WTC11 (cell line): Measurements from ENCODE around the gene SGIP1. TPM values are rescaled to one million over a fixed set of nuclear protein-coding genes. Genes with fewer than 3 reads are reported as not detected.

Source experiments
- ATAC-seq: fragments of 200-7000 bp; cut with Tn5 transposase; 2 replicates; pipeline ENCODE4 v1.10.0; 2021; ENCODE audit warnings: mild to moderate bottlenecking, moderate library complexity
- CTCF ChIA-PET: fragments of 300-600 bp; sonication (Branson Sonifier 250); formaldehyde crosslinking; loops from one replicate; lab custom pipeline; 2021; ENCODE audit warnings: antibody characterized with exemption; lab: Charles Lee
- POLR2A ChIA-PET: fragments of 350-600 bp; sonication (Branson Sonifier 250); formaldehyde crosslinking; loops from one replicate; lab custom pipeline; 2021; ENCODE audit warnings: antibody characterized with exemption; lab: Charles Lee
- DNase-seq: peaks from one replicate; pipeline ENCODE4 v3.0.0; 2021; ENCODE audit warnings: low spot score
- H3K27ac Mint-ChIP-seq: 2 replicates; pipeline ENCODE4 v1.8.0; 2021; ENCODE audit warnings: mixed read lengths
- H3K27me3 Mint-ChIP-seq: 2 replicates; pipeline ENCODE4 v1.8.0; 2021; ENCODE audit warnings: low read depth, mild to moderate bottlenecking, moderate library complexity, mixed read lengths
- H3K36me3 Mint-ChIP-seq: 2 replicates; pipeline ENCODE4 v1.8.0; 2021; ENCODE audit warnings: mixed read lengths
- H3K4me1 Mint-ChIP-seq: 2 replicates; pipeline ENCODE4 v1.8.0; 2022; ENCODE audit warnings: mixed read lengths
- H3K4me3 Mint-ChIP-seq: 2 replicates; pipeline ENCODE4 v1.8.0; 2021; ENCODE audit warnings: mild to moderate bottlenecking, moderate library complexity, mixed read lengths
- H3K9me3 Mint-ChIP-seq: 2 replicates; pipeline ENCODE4 v1.8.0; 2021; ENCODE audit warnings: mixed read lengths
- ATF3 ChIP-seq: sonication (generic); formaldehyde crosslinking; conservative IDR thresholded peaks from 2 replicates; pipeline ENCODE4 v1.8.1; 2022; ENCODE audit warnings: mild to moderate bottlenecking, missing genetic modification reagents
- ATF6 ChIP-seq: sonication (generic); formaldehyde crosslinking; IDR thresholded peaks from 2 replicates; pipeline ENCODE4 v1.8.1; 2023; ENCODE audit warnings: mild to moderate bottlenecking, missing genetic modification reagents
- CBFB ChIP-seq: sonication (generic); formaldehyde crosslinking; IDR thresholded peaks from 2 replicates; pipeline ENCODE4 v1.8.1; 2022; ENCODE audit warnings: mild to moderate bottlenecking, low read depth, missing genetic modification reagents
- CREB1 ChIP-seq: sonication (generic); formaldehyde crosslinking; IDR thresholded peaks from 2 replicates; pipeline ENCODE4 v1.8.0; 2023; ENCODE audit warnings: mild to moderate bottlenecking, missing genetic modification reagents
- E2F5 ChIP-seq: sonication (generic); formaldehyde crosslinking; IDR thresholded peaks from 2 replicates; pipeline ENCODE4 v1.8.1; 2022; ENCODE audit warnings: mild to moderate bottlenecking, moderate library complexity, missing genetic modification reagents
- ETV6 ChIP-seq: sonication (generic); formaldehyde crosslinking; IDR thresholded peaks from 2 replicates; pipeline ENCODE4 v1.8.1; 2022; ENCODE audit warnings: mild to moderate bottlenecking, missing genetic modification reagents
- JAZF1 ChIP-seq: fragments of 250-450 bp; sonication (Bioruptor Pico); IDR thresholded peaks from 2 replicates; pipeline ENCODE4 v1.9.0; 2021; ENCODE audit warnings: moderate library complexity, mild to moderate bottlenecking, inconsistent platforms
- KAT7 ChIP-seq: sonication (generic); formaldehyde crosslinking; IDR thresholded peaks from 2 replicates; pipeline ENCODE4 v1.8.1; 2023; ENCODE audit warnings: missing genetic modification reagents, mild to moderate bottlenecking, borderline replicate concordance
- MXD4 ChIP-seq: fragments of 250-450 bp; sonication (Bioruptor Pico); IDR thresholded peaks from 2 replicates; pipeline ENCODE4 v1.8.0; 2021; ENCODE audit warnings: mild to moderate bottlenecking, moderate library complexity, borderline replicate concordance
- NR1H2 ChIP-seq: sonication (generic); formaldehyde crosslinking; IDR thresholded peaks from 2 replicates; pipeline ENCODE4 v1.9.0; 2021; ENCODE audit warnings: mild to moderate bottlenecking, moderate library complexity, missing genetic modification reagents
- NR2C2 ChIP-seq: sonication (generic); formaldehyde crosslinking; IDR thresholded peaks from 2 replicates; pipeline ENCODE4 v1.8.0; 2022; ENCODE audit warnings: mild to moderate bottlenecking, missing genetic modification reagents
- PREB ChIP-seq: sonication (generic); formaldehyde crosslinking; IDR thresholded peaks from 2 replicates; pipeline ENCODE4 v1.8.1; 2022; ENCODE audit warnings: mild to moderate bottlenecking, missing genetic modification reagents, moderate library complexity, borderline replicate concordance
- RELA ChIP-seq: sonication (generic); formaldehyde crosslinking; IDR thresholded peaks from 2 replicates; pipeline ENCODE4 v1.8.1; 2022; ENCODE audit warnings: missing genetic modification reagents, mild to moderate bottlenecking, borderline replicate concordance
- RORB ChIP-seq: fragments of 250-450 bp; sonication (Bioruptor Pico); IDR thresholded peaks from 2 replicates; pipeline ENCODE4 v1.9.0; 2021; ENCODE audit warnings: mild to moderate bottlenecking
- SOX15 ChIP-seq: fragments of 250-450 bp; sonication (Bioruptor Pico); IDR thresholded peaks from 2 replicates; pipeline ENCODE4 v1.9.0; 2021; ENCODE audit warnings: mild to moderate bottlenecking
- TEAD1 ChIP-seq: sonication (generic); formaldehyde crosslinking; IDR thresholded peaks from 2 replicates; pipeline ENCODE4 v1.8.0; 2022; ENCODE audit warnings: mild to moderate bottlenecking, missing genetic modification reagents
- ZNF138 ChIP-seq: sonication (generic); formaldehyde crosslinking; conservative IDR thresholded peaks from 2 replicates; pipeline ENCODE4 v1.8.1; 2022; ENCODE audit warnings: mild to moderate bottlenecking, moderate library complexity, missing genetic modification reagents
- ZNF263 ChIP-seq: sonication (generic); formaldehyde crosslinking; IDR thresholded peaks from 2 replicates; pipeline ENCODE4 v1.8.1; 2022; ENCODE audit warnings: low read depth, mild to moderate bottlenecking, moderate library complexity, missing genetic modification reagents
- ZSCAN18 ChIP-seq: fragments of 250-450 bp; sonication (Bioruptor Pico); IDR thresholded peaks from 2 replicates; pipeline ENCODE4 v2.1.2; 2022; ENCODE audit warnings: mild to moderate bottlenecking, moderate library complexity
- total RNA-seq: library from RNA; stranded (reverse); gene quantifications from 3 replicates; pipeline ENCODE4 v1.2.3, GENCODE V29; 2021
- TF ChIP-seq, protein P1 (sequence below): sonication (generic); formaldehyde crosslinking; conservative IDR thresholded peaks from 2 replicates; pipeline ENCODE4 v1.8.1; 2023; ENCODE audit warnings: mild to moderate bottlenecking, low read depth, missing genetic modification reagents, moderate library complexity
- TF ChIP-seq, protein P2 (sequence below): fragments of 200-600 bp; IDR thresholded peaks from 2 replicates; pipeline ENCODE4 v1.8.0; 2022; ENCODE audit warnings: antibody characterized with exemption
- TF ChIP-seq, protein P3 (sequence below): sonication (generic); formaldehyde crosslinking; IDR thresholded peaks from 2 replicates; pipeline ENCODE4 v1.8.0; 2023; ENCODE audit warnings: mild to moderate bottlenecking, missing genetic modification reagents

The SGIP1 gene
- total RNA-seq, 1 experiment from 2014 or later, result 3.9 TPM

DNA sequence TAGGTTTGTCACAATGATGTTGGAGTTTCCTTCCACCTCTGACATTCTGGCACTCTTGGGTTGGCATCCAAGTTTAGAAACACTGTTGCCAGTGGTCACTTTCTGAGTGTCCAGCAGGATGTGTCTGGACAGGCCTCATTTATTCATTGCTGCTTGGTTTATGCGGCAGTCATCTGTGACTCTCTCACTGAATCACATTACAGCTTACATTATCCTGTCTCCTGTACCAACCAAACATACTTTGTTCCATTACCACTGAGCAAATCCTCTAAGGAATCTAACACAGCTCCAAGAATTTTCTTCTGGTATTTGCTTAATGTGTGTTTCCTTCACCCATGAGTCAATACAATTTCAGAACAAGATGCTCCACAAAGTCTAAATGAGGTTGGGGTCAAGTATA, 19.9 kb downstream of the SGIP1 start:
- H3K9me3 Mint-ChIP-seq, result peaks cover 3% of the 10 kb centered on the region
- TF ChIP-seq, protein P1, sequence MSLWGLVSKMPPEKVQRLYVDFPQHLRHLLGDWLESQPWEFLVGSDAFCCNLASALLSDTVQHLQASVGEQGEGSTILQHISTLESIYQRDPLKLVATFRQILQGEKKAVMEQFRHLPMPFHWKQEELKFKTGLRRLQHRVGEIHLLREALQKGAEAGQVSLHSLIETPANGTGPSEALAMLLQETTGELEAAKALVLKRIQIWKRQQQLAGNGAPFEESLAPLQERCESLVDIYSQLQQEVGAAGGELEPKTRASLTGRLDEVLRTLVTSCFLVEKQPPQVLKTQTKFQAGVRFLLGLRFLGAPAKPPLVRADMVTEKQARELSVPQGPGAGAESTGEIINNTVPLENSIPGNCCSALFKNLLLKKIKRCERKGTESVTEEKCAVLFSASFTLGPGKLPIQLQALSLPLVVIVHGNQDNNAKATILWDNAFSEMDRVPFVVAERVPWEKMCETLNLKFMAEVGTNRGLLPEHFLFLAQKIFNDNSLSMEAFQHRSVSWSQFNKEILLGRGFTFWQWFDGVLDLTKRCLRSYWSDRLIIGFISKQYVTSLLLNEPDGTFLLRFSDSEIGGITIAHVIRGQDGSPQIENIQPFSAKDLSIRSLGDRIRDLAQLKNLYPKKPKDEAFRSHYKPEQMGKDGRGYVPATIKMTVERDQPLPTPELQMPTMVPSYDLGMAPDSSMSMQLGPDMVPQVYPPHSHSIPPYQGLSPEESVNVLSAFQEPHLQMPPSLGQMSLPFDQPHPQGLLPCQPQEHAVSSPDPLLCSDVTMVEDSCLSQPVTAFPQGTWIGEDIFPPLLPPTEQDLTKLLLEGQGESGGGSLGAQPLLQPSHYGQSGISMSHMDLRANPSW, result no peak
- TF ChIP-seq PREB (CRISPR knock-in tag) (no peak), NR1H2 (no peak), KAT7 (CRISPR knock-in tag) (no peak), MXD4 (CRISPR knock-in tag) (no peak), ATF3 (CRISPR knock-in tag) (no peak), CREB1 (CRISPR knock-in tag) (no peak), NR2C2 (CRISPR knock-in tag) (no peak), ZNF138 (no peak), TEAD1 (CRISPR knock-in tag) (no peak), ZSCAN18 (no peak), CBFB (no peak), E2F5 (CRISPR knock-in tag) (no peak), SOX15 (CRISPR knock-in tag) (no peak)
- DNase-seq, result no peak
- ATAC-seq, result no peak
- CTCF ChIA-PET, result interaction anchor here (1.6 kb wide), 1 partner anchor 50 kb away, joined by 8 read pairs; no protein-coding TSS in a partner anchor
- H3K27me3 Mint-ChIP-seq, result no peaks in the 10 kb centered on the region
- peaks cover 40% of the 10 kb centered on the region for H3K4me1 Mint-ChIP-seq
- POLR2A ChIA-PET, result no interaction called here
- H3K36me3 Mint-ChIP-seq, result peaks cover 3% of the 10 kb centered on the region
- H3K27ac Mint-ChIP-seq, result no peak overlapping the region
- H3K4me3 Mint-ChIP-seq, result no peak overlapping the region

GRCh38 chr1:66556161-66556611, 22.2 kb downstream of the SGIP1 start:
- Mint-ChIP-seq H3K9me3 (peaks cover 3% of the 10 kb centered on the region), H3K4me3 (no peak overlapping the region), H3K27ac (peak overlapping the region; percentile 39; the same call in 1 of the 2 replicates), H3K4me1 (peaks cover 35% of the 10 kb centered on the region), H3K27me3 (no peaks in the 10 kb centered on the region), H3K36me3 (peaks cover 3% of the 10 kb centered on the region)
- DNase-seq (no peak), ATAC-seq (peak; percentile 47)
- POLR2A ChIA-PET, result no interaction called here
- CTCF ChIA-PET, result no interaction called here
- no peak for TF ChIP-seq CREB1 (CRISPR knock-in tag)
- TF ChIP-seq, protein P2, sequence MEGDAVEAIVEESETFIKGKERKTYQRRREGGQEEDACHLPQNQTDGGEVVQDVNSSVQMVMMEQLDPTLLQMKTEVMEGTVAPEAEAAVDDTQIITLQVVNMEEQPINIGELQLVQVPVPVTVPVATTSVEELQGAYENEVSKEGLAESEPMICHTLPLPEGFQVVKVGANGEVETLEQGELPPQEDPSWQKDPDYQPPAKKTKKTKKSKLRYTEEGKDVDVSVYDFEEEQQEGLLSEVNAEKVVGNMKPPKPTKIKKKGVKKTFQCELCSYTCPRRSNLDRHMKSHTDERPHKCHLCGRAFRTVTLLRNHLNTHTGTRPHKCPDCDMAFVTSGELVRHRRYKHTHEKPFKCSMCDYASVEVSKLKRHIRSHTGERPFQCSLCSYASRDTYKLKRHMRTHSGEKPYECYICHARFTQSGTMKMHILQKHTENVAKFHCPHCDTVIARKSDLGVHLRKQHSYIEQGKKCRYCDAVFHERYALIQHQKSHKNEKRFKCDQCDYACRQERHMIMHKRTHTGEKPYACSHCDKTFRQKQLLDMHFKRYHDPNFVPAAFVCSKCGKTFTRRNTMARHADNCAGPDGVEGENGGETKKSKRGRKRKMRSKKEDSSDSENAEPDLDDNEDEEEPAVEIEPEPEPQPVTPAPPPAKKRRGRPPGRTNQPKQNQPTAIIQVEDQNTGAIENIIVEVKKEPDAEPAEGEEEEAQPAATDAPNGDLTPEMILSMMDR, result no peak
- TF ChIP-seq RORB, result no peak
- TF ChIP-seq NR1H2, result no peak
- TF ChIP-seq ETV6 (CRISPR knock-in tag), result no peak
- no peak for TF ChIP-seq RELA (CRISPR knock-in tag)
- TF ChIP-seq, protein P3, sequence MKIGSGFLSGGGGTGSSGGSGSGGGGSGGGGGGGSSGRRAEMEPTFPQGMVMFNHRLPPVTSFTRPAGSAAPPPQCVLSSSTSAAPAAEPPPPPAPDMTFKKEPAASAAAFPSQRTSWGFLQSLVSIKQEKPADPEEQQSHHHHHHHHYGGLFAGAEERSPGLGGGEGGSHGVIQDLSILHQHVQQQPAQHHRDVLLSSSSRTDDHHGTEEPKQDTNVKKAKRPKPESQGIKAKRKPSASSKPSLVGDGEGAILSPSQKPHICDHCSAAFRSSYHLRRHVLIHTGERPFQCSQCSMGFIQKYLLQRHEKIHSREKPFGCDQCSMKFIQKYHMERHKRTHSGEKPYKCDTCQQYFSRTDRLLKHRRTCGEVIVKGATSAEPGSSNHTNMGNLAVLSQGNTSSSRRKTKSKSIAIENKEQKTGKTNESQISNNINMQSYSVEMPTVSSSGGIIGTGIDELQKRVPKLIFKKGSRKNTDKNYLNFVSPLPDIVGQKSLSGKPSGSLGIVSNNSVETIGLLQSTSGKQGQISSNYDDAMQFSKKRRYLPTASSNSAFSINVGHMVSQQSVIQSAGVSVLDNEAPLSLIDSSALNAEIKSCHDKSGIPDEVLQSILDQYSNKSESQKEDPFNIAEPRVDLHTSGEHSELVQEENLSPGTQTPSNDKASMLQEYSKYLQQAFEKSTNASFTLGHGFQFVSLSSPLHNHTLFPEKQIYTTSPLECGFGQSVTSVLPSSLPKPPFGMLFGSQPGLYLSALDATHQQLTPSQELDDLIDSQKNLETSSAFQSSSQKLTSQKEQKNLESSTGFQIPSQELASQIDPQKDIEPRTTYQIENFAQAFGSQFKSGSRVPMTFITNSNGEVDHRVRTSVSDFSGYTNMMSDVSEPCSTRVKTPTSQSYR, result no peak
- TF ChIP-seq JAZF1 (CRISPR knock-in tag), result no peak
- no peak for TF ChIP-seq ZNF263 (CRISPR knock-in tag)
- no peak for TF ChIP-seq ATF6 (CRISPR knock-in tag)
